Keratinocyte (primary cell): Measurements from ENCODE around the gene KRTAP10-11.

Experiments
- CTCF ChIP-seq, 3 experiments: IDR thresholded peaks in 1 of 3; conservative IDR thresholded peaks in 1 of 3; optimal IDR thresholded peaks in 1 of 3; 2 replicates in 2 of 3; 3 replicates in 1 of 3; pipeline versions ENCODE3 to v1.5.1; 2011; ENCODE audit warnings: low read length in 3 of 3, mild to moderate bottlenecking in 3 of 3, moderate library complexity in 2 of 3, control low read depth in 1 of 3, inconsistent platforms in 1 of 3; ENCODE audit not compliant: insufficient read depth in 2 of 3; ENCODE audit errors: extremely low read depth in 1 of 3
- EZH2 ChIP-seq: IDR thresholded peaks from one replicate; pipeline ENCODE4 v1.6.1; 2012; ENCODE audit warnings: inconsistent platforms, mild to moderate bottlenecking, low read length, moderate library complexity

GRCh38 chr21:44694776-44695175, 48.6 kb downstream of the KRTAP10-11 start:
- TF ChIP-seq CTCF (optimal IDR thresholded peaks at IDR 0.05 in 1 of 3, IDR thresholded peaks at IDR 0.05 in 1 of 3, conservative IDR thresholded peaks at IDR 0.05 in 1 of 3; ENCODE audit: extremely low read depth in 1 of 3, insufficient read depth in 2 of 3, low read length in 3 of 3) (no peak), EZH2 (no peak)
